IMR-90 (cell line): Measurements from ENCODE around the gene MTOR. TPM values are rescaled to one million over a fixed set of nuclear protein-coding genes. Genes with fewer than 3 reads are reported as not detected.
A peak's percentile ranks its signal among the peaks of the same experiment; 100 is the strongest.

ENCODE experiments used
- ATAC-seq: fragments of 200-7000 bp; cut with Tn5 transposase; 2 replicates; pipeline ENCODE4 v1.9.1; 2020; ENCODE audit warnings: low read depth, mild to moderate bottlenecking, moderate library complexity
- BruUV-seq: library from RNA; stranded (reverse); fragments of 400-500 nt; replicated peaks from 2 replicates; lab custom pipeline; 2021; lab: Mats Ljungman, UMichigan
- CTCF ChIA-PET: fragments of 300-600 bp; formaldehyde crosslinking; extraction: SDS; loops from one replicate; lab custom pipeline; 2021; ENCODE audit warnings: antibody characterized with exemption; lab: Yijun Ruan, JAX
- POLR2A ChIA-PET: fragments of 300-600 bp; sonication (Branson Sonifier 250); formaldehyde crosslinking; loops from one replicate; lab custom pipeline; 2022; ENCODE audit warnings: antibody characterized with exemption; ENCODE audit not compliant: unreplicated experiment; lab: Charles Lee
- DNase-seq: peaks from one replicate; pipeline ENCODE4 v3.0.0; 2013
- H2AFZ ChIP-seq: replicated peaks from 2 replicates; pipeline ENCODE3; 2013; ENCODE audit warnings: low read length, mild to moderate bottlenecking; ENCODE audit not compliant: poor library complexity
- H2AK5ac ChIP-seq: 2 replicates; pipeline ENCODE4 v1.6.1; 2013; ENCODE audit warnings: low read depth, low read length, inconsistent platforms
- H2AK9ac ChIP-seq: replicated peaks from 2 replicates; pipeline ENCODE3; 2013; ENCODE audit warnings: mild to moderate bottlenecking, low read depth, low read length, moderate library complexity; ENCODE audit not compliant: poor library complexity
- H2BK120ac ChIP-seq: 2 replicates; pipeline ENCODE4 v1.6.1; 2013; ENCODE audit warnings: low read depth, low read length, inconsistent platforms
- H2BK15ac ChIP-seq: 3 replicates; pipeline ENCODE4 v1.6.1; 2013; ENCODE audit warnings: low read depth, low read length, inconsistent platforms
- H2BK20ac ChIP-seq: 2 replicates; pipeline ENCODE4 v1.6.1; 2013; ENCODE audit warnings: low read depth, mild to moderate bottlenecking, inconsistent platforms, low read length, moderate library complexity
- H2BK5ac ChIP-seq: 2 replicates; pipeline ENCODE4 v1.6.1; 2013; ENCODE audit warnings: mild to moderate bottlenecking, low read depth, low read length, inconsistent platforms; ENCODE audit not compliant: poor library complexity, severe bottlenecking
- H3K14ac ChIP-seq: replicated peaks from 2 replicates; pipeline ENCODE4 v1.6.1; 2013; ENCODE audit warnings: low read depth, low read length, inconsistent platforms
- H3K18ac ChIP-seq: 2 replicates; pipeline ENCODE4 v1.6.1; 2013; ENCODE audit warnings: low read depth, low read length, control low read depth
- H3K23ac ChIP-seq: 2 replicates; pipeline ENCODE4 v1.6.1; 2013; ENCODE audit warnings: low read depth, low read length, inconsistent platforms
- H3K27ac ChIP-seq: 2 replicates; pipeline ENCODE4 v1.5.1; 2013; ENCODE audit warnings: mild to moderate bottlenecking, control low read depth, low read length; ENCODE audit not compliant: insufficient read depth
- H3K27me3 ChIP-seq: 2 replicates; pipeline ENCODE4 v1.6.1; 2013; ENCODE audit warnings: low read length; ENCODE audit not compliant: control insufficient read depth, insufficient read depth
- H3K36me3 ChIP-seq: 2 replicates; pipeline ENCODE4 v1.6.1; 2013; ENCODE audit warnings: low read length, mixed read lengths; ENCODE audit not compliant: control insufficient read depth, insufficient read depth
- H3K4ac ChIP-seq: 2 replicates; pipeline ENCODE4 v1.6.1; 2013; ENCODE audit warnings: low read depth, low read length, inconsistent platforms
- H3K4me1 ChIP-seq: 2 replicates; pipeline ENCODE4 v1.6.1; 2013; ENCODE audit warnings: low read length, mixed read lengths; ENCODE audit not compliant: control insufficient read depth, insufficient read depth
- H3K4me2 ChIP-seq: 2 replicates; pipeline ENCODE4 v1.6.1; 2013; ENCODE audit warnings: low read depth, mild to moderate bottlenecking, control low read depth, low read length, moderate library complexity
- H3K4me3 ChIP-seq: 2 replicates; pipeline ENCODE4 v1.5.1; 2013; ENCODE audit warnings: low read depth, mild to moderate bottlenecking, control low read depth, low read length, moderate library complexity; ENCODE audit not compliant: insufficient read depth
- H3K56ac ChIP-seq: 2 replicates; pipeline ENCODE4 v1.6.1; 2013; ENCODE audit warnings: low read length, inconsistent platforms; ENCODE audit not compliant: insufficient read depth; ENCODE audit errors: extremely low read depth
- H3K79me1 ChIP-seq, 2 experiments: 2 replicates each; pipeline ENCODE4 v1.6.1; 2013; ENCODE audit warnings: low read length in 2 of 2, inconsistent platforms in 1 of 2, low read depth in 1 of 2
- H3K9ac ChIP-seq: 2 replicates; pipeline ENCODE4 v1.6.1; 2013; ENCODE audit warnings: low read depth, low read length, control low read depth
- H3K9me1 ChIP-seq: 2 replicates; pipeline ENCODE4 v1.6.1; 2013; ENCODE audit warnings: low read length, inconsistent platforms; ENCODE audit not compliant: insufficient read depth
- H3K9me3 ChIP-seq: 2 replicates; pipeline ENCODE4 v1.6.1; 2013; ENCODE audit warnings: low read length; ENCODE audit not compliant: control insufficient read depth, insufficient read depth
- H4K20me1 ChIP-seq: 2 replicates; pipeline ENCODE4 v1.6.1; 2013; ENCODE audit warnings: low read length, inconsistent platforms; ENCODE audit not compliant: insufficient read depth
- H4K5ac ChIP-seq: 2 replicates; pipeline ENCODE4 v1.6.1; 2013; ENCODE audit warnings: mild to moderate bottlenecking, low read depth, low read length, control low read depth
- H4K8ac ChIP-seq, 2 experiments: 2 replicates each; pipeline ENCODE4 v1.6.1; 2013; ENCODE audit warnings: low read depth in 2 of 2, low read length in 2 of 2, control low read depth in 1 of 2, inconsistent platforms in 1 of 2
- H4K91ac ChIP-seq: 2 replicates; pipeline ENCODE4 v1.6.1; 2013; ENCODE audit warnings: low read depth, low read length, inconsistent platforms; ENCODE audit not compliant: insufficient read depth
- CHD1 ChIP-seq: IDR thresholded peaks from 2 replicates; pipeline ENCODE4 v1.6.1; 2012; ENCODE audit warnings: low read depth, low read length, improper control_type of control experiment
- CTCF ChIP-seq: conservative IDR thresholded peaks from 2 replicates; pipeline ENCODE4 v1.5.1; 2012; ENCODE audit warnings: mild to moderate bottlenecking, low read depth, low read length, improper control_type of control experiment
- FOS ChIP-seq: fragments of 150-350 bp; IDR thresholded peaks from 2 replicates; pipeline ENCODE4 v1.6.1; 2016; ENCODE audit warnings: low read depth, low read length
- MAFK ChIP-seq: IDR thresholded peaks from 2 replicates; pipeline ENCODE4 v1.6.1; 2012; ENCODE audit warnings: low read depth, low read length, improper control_type of control experiment
- MAZ ChIP-seq: IDR thresholded peaks from 2 replicates; pipeline ENCODE4 v1.6.1; 2012; ENCODE audit warnings: low read depth, mild to moderate bottlenecking, low read length, improper control_type of control experiment, moderate library complexity, borderline replicate concordance
- MXI1 ChIP-seq: IDR thresholded peaks from 2 replicates; pipeline ENCODE4 v1.6.1; 2012; ENCODE audit warnings: low read depth, mild to moderate bottlenecking, low read length, moderate library complexity, borderline replicate concordance
- NFE2L2 ChIP-seq: fragments of 150-350 bp; IDR thresholded peaks from 2 replicates; pipeline ENCODE4 v1.6.1; 2016; ENCODE audit warnings: low read depth, mild to moderate bottlenecking, low read length
- POLR2A ChIP-seq: IDR thresholded peaks from 2 replicates; pipeline ENCODE4 v1.6.1; 2012; ENCODE audit warnings: mild to moderate bottlenecking, low read depth, low read length
- RAD21 ChIP-seq: IDR thresholded peaks from 2 replicates; pipeline ENCODE4 v1.6.1; 2012; ENCODE audit warnings: low read length, improper control_type of control experiment
- RCOR1 ChIP-seq: IDR thresholded peaks from 2 replicates; pipeline ENCODE4 v1.6.1; 2012; ENCODE audit warnings: mild to moderate bottlenecking, low read length, improper control_type of control experiment; ENCODE audit not compliant: insufficient replicate concordance
- SMC3 ChIP-seq: fragments of 150-350 bp; IDR thresholded peaks from 2 replicates; pipeline ENCODE4 v1.6.1; 2016; ENCODE audit warnings: low read depth, mild to moderate bottlenecking, antibody characterized with exemption, low read length, moderate library complexity
- WGBS, 2 experiments: methylation state at CpG; one replicate each; pipeline versions ENCODE4 v1.1.5 to v1.1.7; 2013; ENCODE audit warnings: missing lambda C conversion rate in 2 of 2; ENCODE audit not compliant: insufficient read length in 1 of 2; ENCODE audit errors: extremely low coverage in 2 of 2; 5-methylcytosine and 5-hydroxymethylcytosine counted together
- dilution Hi-C: fragments of 300-500 bp; cut with HindIII; formaldehyde crosslinking; loops from one replicate; pipeline ENCODE4 v1.14.3; 2018; ENCODE audit warnings: low sequenced_read_pairs; ENCODE audit not compliant: unreplicated experiment
- in situ Hi-C: fragments of 300-500 bp; cut with MboI; formaldehyde crosslinking; loops from 3 replicates; pipeline ENCODE4 v1.14.3; 2019; ENCODE audit warnings: low sequenced_read_pairs, inconsistent platforms, mixed read lengths
- intact Hi-C: fragments of 100-400 bp; cut with micrococcal nuclease; formaldehyde crosslinking; loops from 2 replicates; pipeline ENCODE4 v1.10.0; 2022
- polyA plus RNA-seq, 3 experiments: library from polyadenylated mRNA; depleted of rRNA; stranded (reverse); fragments of >200 nt; gene quantifications; 2 replicates each; pipeline ENCODE4 v1.2.3, GENCODE V29; 2012; ENCODE audit warnings: low replicate concordance in 1 of 3
- total RNA-seq: library from RNA; depleted of rRNA; stranded (reverse); fragments of >200 nt; gene quantifications from 2 replicates; pipeline ENCODE4 v1.2.3, GENCODE V29; 2012
- TF ChIP-seq, protein P1 (sequence below): fragments of 150-350 bp; IDR thresholded peaks from 2 replicates; pipeline ENCODE4 v1.6.1; 2017; ENCODE audit warnings: mild to moderate bottlenecking, antibody characterized with exemption, low read length, low read depth

MTOR gene
- total and polyA plus RNA-seq, 2 of the 4 experiments (the other 2 are of a cell fraction): 19.2 to 36.7 TPM

DNA sequence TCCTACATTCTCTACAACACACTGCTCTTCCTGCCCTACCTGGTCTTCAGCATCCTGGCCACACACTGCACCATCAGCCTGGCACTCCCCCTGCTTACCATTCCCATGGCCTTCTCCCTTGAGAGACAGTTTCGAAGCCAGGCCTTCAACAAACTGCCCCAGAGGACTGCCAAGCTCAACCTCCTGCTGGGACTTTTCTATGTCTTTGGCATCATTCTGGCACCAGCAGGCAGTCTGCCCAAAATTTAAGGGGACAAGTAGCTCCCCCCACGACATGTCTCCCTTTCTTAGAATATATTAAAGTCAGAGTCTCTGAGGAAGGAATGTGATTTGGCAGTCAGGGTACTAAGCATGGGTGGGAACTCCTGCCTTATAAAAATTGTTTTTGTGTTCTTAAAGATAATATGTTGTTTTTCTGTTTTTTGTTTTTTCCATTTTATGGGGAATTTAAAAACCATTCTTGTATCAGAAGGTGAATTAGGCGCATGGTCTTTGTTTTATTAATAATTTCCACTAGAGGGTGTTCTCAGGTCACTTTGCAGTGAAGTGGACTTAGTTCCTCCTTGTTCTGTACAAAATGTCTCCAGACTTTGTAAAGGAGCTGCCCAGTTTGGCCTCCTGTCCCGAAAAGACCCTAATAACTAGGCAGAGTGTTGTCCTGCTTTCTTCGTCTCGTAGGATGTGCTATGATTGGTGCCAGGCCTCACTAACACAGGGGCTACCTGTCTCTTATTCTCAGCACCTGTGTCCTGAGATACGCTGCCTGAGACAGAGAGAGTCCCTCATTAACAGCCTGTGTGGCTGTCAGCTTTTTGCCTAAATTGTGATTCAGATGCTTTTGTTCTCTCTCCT is 23.8 kb upstream of the MTOR start:
- dilution Hi-C loops (no loop called here), in situ Hi-C loops (no loop called here), intact Hi-C loops (loop anchor here (1.0 kb wide), 1 partner anchor 356 kb away; no protein-coding TSS in a partner anchor)
- no peak overlapping the region for H2BK5ac ChIP-seq
- peak overlapping the region; percentile 7 for H2AFZ ChIP-seq
- H3K36me3 ChIP-seq: peaks cover 4% of the 10 kb centered on the region
- no peak overlapping the region for H3K4ac ChIP-seq
- no peak overlapping the region; the same call in 1 of the 2 replicates for H4K5ac ChIP-seq
- peak overlapping the region; percentile 39; the same call in 1 of the 2 replicates for H3K27ac ChIP-seq
- WGBS, 2 experiments: 87% methylated on average over 3 of the region's 7 CpGs; no CpG with 5 or more reads in 1 of the 2 experiments
- TF ChIP-seq POLR2A (no peak), NFE2L2 (no peak), CHD1 (no peak), MAZ (no peak), RAD21 (peak; percentile 41), MXI1 (no peak), CTCF (peak; percentile 40; the same call in 1 of the 2 replicates), RCOR1 (no peak), MAFK (no peak), FOS (no peak), SMC3 (no peak)
- TF ChIP-seq, protein P1, sequence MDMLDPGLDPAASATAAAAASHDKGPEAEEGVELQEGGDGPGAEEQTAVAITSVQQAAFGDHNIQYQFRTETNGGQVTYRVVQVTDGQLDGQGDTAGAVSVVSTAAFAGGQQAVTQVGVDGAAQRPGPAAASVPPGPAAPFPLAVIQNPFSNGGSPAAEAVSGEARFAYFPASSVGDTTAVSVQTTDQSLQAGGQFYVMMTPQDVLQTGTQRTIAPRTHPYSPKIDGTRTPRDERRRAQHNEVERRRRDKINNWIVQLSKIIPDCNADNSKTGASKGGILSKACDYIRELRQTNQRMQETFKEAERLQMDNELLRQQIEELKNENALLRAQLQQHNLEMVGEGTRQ: no peak
- no peak overlapping the region for H2BK15ac ChIP-seq
- no peak overlapping the region for H3K4me3 ChIP-seq
- no peak overlapping the region for H4K8ac ChIP-seq
- peak overlapping the region; percentile 15; the same call in 1 of the 2 replicates for H3K9ac ChIP-seq
- no peak overlapping the region; the same call in 1 of the 2 replicates for H3K4me2 ChIP-seq
- no peak overlapping the region; the same call in 1 of the 2 replicates for H3K14ac ChIP-seq
- no peak overlapping the region for H2BK120ac ChIP-seq
- peaks cover 12% of the 10 kb centered on the region for H3K4me1 ChIP-seq
- DNase-seq: peak; percentile 34
- H2BK20ac ChIP-seq: no peak overlapping the region
- no peak overlapping the region for H2AK9ac ChIP-seq
- peak; percentile 34 for ATAC-seq
- H4K20me1 ChIP-seq: peaks cover 14% of the 10 kb centered on the region; the same call in 1 of the 2 replicates
- no peak overlapping the region for H3K23ac ChIP-seq
- H3K56ac ChIP-seq: no peak overlapping the region
- H3K27me3 ChIP-seq: no peaks in the 10 kb centered on the region
- peaks cover 12% of the 10 kb centered on the region; the same call in 1 of the 2 replicates for H3K9me1 ChIP-seq
- CTCF ChIA-PET: interaction anchor here (1.3 kb wide), 1 partner anchor 21 kb away, joined by 4 read pairs; no protein-coding TSS in a partner anchor
- no peak overlapping the region; the same call in 1 of the 2 replicates for H2AK5ac ChIP-seq
- no peak overlapping the region for H3K18ac ChIP-seq
- peaks cover 12 to 26% of the 10 kb centered on the region in 2 experiments; a peak in 3 of 4 replicates for H3K79me1 ChIP-seq
- H4K91ac ChIP-seq: no peak overlapping the region
- no TSS peak for BruUV-seq
- POLR2A ChIA-PET: no interaction called here
- H3K9me3 ChIP-seq: no peaks in the 10 kb centered on the region
